ENCODE measurements around the gene AGRN.

- no peak for TF ChIP-seq CTCF (IDR thresholded peaks at IDR 0.05)
- no peak for TF ChIP-seq POLR2A (IDR thresholded peaks at IDR 0.05)
These were observed 37.0 kb upstream of the AGRN start for GRCh38 chr1:982765-983436.

All from Peyer's patch (tissue), 4 donors.